ENCODE data around the gene OBSCN. TPM values are rescaled to one million over a fixed set of nuclear protein-coding genes. Genes with fewer than 3 reads are reported as not detected.

The OBSCN gene
- total and polyA plus RNA-seq, 10 of the 15 experiments (the other 5 are each of a cell fraction or from before 2014, with no cell fraction given): 0.01 to 0.36 (median 0.08) TPM; not detected in 2

GRCh38 chr1:228403231-228403631 is 195.4 kb downstream of the OBSCN start:
- Histone ChIP-seq H4K20me1 (ENCODE audit: control insufficient read depth, insufficient read depth) (no peaks in the 10 kb centered on the region), H3K9ac (ENCODE audit: control insufficient read depth, insufficient read depth, low read length) (no peak overlapping the region), H3K4me2 (ENCODE audit: control insufficient read depth, insufficient read depth) (peak overlapping the region; percentile 40), H3K9me3 (replicated peaks; ENCODE audit: control insufficient read depth, insufficient read depth, low read length) (no peaks in the 10 kb centered on the region), H2AFZ (ENCODE audit: control insufficient read depth, low read depth, low read length) (no peak overlapping the region), H3K36me3 (ENCODE audit: control insufficient read depth in 2 of 2, insufficient read depth in 2 of 2, low read length in 1 of 2) (peaks cover 9 to 10% of the 10 kb centered on the region in 2 experiments; a peak in 3 of 4 replicates), H3K4me3 (peak overlapping the region; percentile 97; the same call in 1 of the 2 replicates), H3K27ac (ENCODE audit: control insufficient read depth, insufficient read depth) (no peak overlapping the region), H3K79me2 (ENCODE audit: control insufficient read depth, insufficient read depth, low read length) (peaks cover 48% of the 10 kb centered on the region), H3K4me1 (ENCODE audit: control insufficient read depth, insufficient read depth, low read length) (peaks cover 4% of the 10 kb centered on the region; the same call in 1 of the 2 replicates), H3K27me3 (replicated peaks in 1 of 2; ENCODE audit: control insufficient read depth in 2 of 2, insufficient read depth in 2 of 2, low read length in 1 of 2) (no peaks in the 10 kb centered on the region)
- no TSS peak for BruUV-seq (replicated peaks)
- WGBS (ENCODE audit: insufficient coverage, insufficient replicate concordance, low lambda C conversion rate, missing lambda C conversion rate): 95% methylated on average over 9 of the region's 9 CpGs
- no peak for FAIRE-seq
- ATAC-seq: no peak
- no peak for DNase-seq (ENCODE audit: low read depth, low spot score)
- intact Hi-C loops (cut with micrococcal nuclease; ENCODE audit: unreplicated experiment): no loop called here
- SMC1A ChIA-PET (ENCODE audit: uncharacterized antibody, unreplicated experiment): interaction anchor here (1.3 kb wide), 1 partner anchor 9 kb away, joined by 4 read pairs; no protein-coding TSS in a partner anchor
- TF ChIP-seq POLR2A (IDR thresholded peaks at IDR 0.05; ENCODE audit: low read depth, low read length): 0 out of 2 replicates have a peak, but pooled peaks have one; percentile 31
- no peak for TF ChIP-seq EP300 (IDR thresholded peaks at IDR 0.05; ENCODE audit: borderline replicate concordance in 1 of 2, control insufficient read depth in 1 of 2, low read depth in 2 of 2, low read length in 2 of 2)
- CTCF ChIA-PET: interaction anchor here (1.5 kb wide), 1 partner anchor 272 kb away, joined by 4 read pairs; no protein-coding TSS in a partner anchor
- in situ Hi-C loops (cut with MboI): no loop called here
- POLR2A ChIA-PET: no interaction called here
- RAD21 ChIA-PET (ENCODE audit: unreplicated experiment): no interaction called here

DNA sequence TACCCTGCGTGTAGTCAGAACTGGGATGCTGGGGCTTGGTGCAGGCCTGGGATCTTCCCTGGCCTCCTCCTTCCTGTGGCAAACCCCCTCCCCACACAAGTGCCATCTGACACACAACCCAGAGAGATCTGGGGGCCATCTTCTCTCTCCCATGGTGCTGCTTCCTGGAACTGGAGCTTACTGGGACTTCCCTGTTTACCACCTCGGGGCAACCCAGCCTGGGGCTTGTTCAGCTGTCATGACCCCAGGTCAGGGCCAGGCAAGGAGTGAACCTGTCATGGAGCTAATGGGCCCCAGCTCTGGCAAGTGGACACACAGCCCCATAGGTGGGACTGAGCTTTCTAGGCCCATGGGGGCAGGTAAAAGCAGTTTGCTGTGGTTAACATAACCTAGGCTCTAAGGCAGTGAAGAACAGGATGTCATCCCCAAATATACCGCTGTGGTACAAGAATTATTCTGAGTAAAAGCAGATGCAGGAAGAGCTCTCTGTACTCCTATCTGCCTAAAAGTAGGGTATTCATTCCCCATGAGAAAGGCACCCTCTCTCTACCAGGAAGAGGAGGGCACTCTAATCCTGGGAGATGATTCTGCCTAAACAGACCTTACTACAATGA is 196.4 kb downstream of the OBSCN start:
- Histone ChIP-seq H3K27ac (ENCODE audit: control insufficient read depth, insufficient read depth) (peak overlapping the region; percentile 27; the same call in 1 of the 2 replicates), H3K79me2 (ENCODE audit: control insufficient read depth, insufficient read depth, low read length) (peaks cover 48% of the 10 kb centered on the region), H3K36me3 (ENCODE audit: control insufficient read depth in 2 of 2, insufficient read depth in 2 of 2, low read length in 1 of 2) (peaks cover 9 to 10% of the 10 kb centered on the region in 2 experiments; a peak in 3 of 4 replicates), H3K9ac (ENCODE audit: control insufficient read depth, insufficient read depth, low read length) (peak overlapping the region; percentile 8; the same call in 1 of the 2 replicates), H3K9me3 (replicated peaks; ENCODE audit: control insufficient read depth, insufficient read depth, low read length) (no peaks in the 10 kb centered on the region), H2AFZ (ENCODE audit: control insufficient read depth, low read depth, low read length) (no peak overlapping the region), H3K4me2 (ENCODE audit: control insufficient read depth, insufficient read depth) (peak overlapping the region; percentile 70), H3K27me3 (replicated peaks in 1 of 2; ENCODE audit: control insufficient read depth in 2 of 2, insufficient read depth in 2 of 2, low read length in 1 of 2) (no peaks in the 10 kb centered on the region), H4K20me1 (ENCODE audit: control insufficient read depth, insufficient read depth) (no peaks in the 10 kb centered on the region), H3K4me1 (ENCODE audit: control insufficient read depth, insufficient read depth, low read length) (peaks cover 4% of the 10 kb centered on the region; the same call in 1 of the 2 replicates), H3K4me3 (peak overlapping the region; percentile 97)
- in situ Hi-C loops (cut with MboI): no loop called here
- RAD21 ChIA-PET (ENCODE audit: unreplicated experiment): interaction anchor here (1.3 kb wide), 1 partner anchor 237 kb away, joined by 3 read pairs; no protein-coding TSS in a partner anchor
- DNase-seq (ENCODE audit: low read depth, low spot score) (no peak), ATAC-seq (no peak), FAIRE-seq (peak; percentile 70)
- BruUV-seq (replicated peaks): no TSS peak
- CTCF ChIA-PET: interaction anchor here (1.5 kb wide), 1 partner anchor 273 kb away, joined by 4 read pairs; no protein-coding TSS in a partner anchor
- SMC1A ChIA-PET (ENCODE audit: uncharacterized antibody, unreplicated experiment): no interaction called here
- intact Hi-C loops (cut with micrococcal nuclease; ENCODE audit: unreplicated experiment): no loop called here
- WGBS (ENCODE audit: insufficient coverage, insufficient replicate concordance, low lambda C conversion rate, missing lambda C conversion rate): 7% methylated on average over 3 of the region's 3 CpGs
- POLR2A ChIA-PET: interaction anchor here (1.7 kb wide), 1 partner anchor 238 kb away, joined by 6 read pairs; no protein-coding TSS in a partner anchor
- TF ChIP-seq TCF7 (IDR thresholded peaks at IDR 0.05; ENCODE audit: borderline replicate concordance) (no peak), FOXK2 (IDR thresholded peaks at IDR 0.05) (no peak), NR2C2 (IDR thresholded peaks at IDR 0.05; ENCODE audit: borderline replicate concordance, control insufficient read depth, insufficient read length, low read depth) (no peak), CREM (IDR thresholded peaks at IDR 0.05; ENCODE audit: low read depth) (no peak), SMARCA5 (IDR thresholded peaks at IDR 0.05) (no peak), ASH2L (IDR thresholded peaks at IDR 0.05; ENCODE audit: borderline replicate concordance, low read depth) (no peak), ATF3 (IDR thresholded peaks at IDR 0.05; ENCODE audit: borderline replicate concordance, extremely low read depth, low read depth, low read length) (no peak), ZSCAN29 (IDR thresholded peaks at IDR 0.05) (no peak), RCOR1 (conservative IDR thresholded peaks at IDR 0.05; ENCODE audit: low read depth, low read length) (no peak), NKRF (conservative IDR thresholded peaks at IDR 0.05) (no peak)
